Sigmoid colon (tissue), 4 donors: Measurements from ENCODE around the gene SMIM26.

Source experiments
- CTCF ChIP-seq, 4 experiments: fragments of 450-650 bp in 3 of 4; fragments of 200-600 bp in 1 of 4; IDR thresholded peaks; one replicate each; pipeline ENCODE4 v1.5.1; 2016 to 2019; ENCODE audit warnings: antibody characterized with exemption in 4 of 4, mild to moderate bottlenecking in 3 of 4, moderate library complexity in 2 of 4
- EP300 ChIP-seq, 4 donors: sonication (generic); formaldehyde crosslinking; IDR thresholded peaks; one replicate each; pipeline ENCODE4 v1.6.1; 2017; ENCODE audit warnings: antibody characterized with exemption in 4 of 4
- POLR2A ChIP-seq, 2 donors: fragments of 450-650 bp; IDR thresholded peaks; one replicate each; pipeline ENCODE4 v1.6.1; 2016; ENCODE audit warnings: antibody characterized with exemption in 2 of 2, mild to moderate bottlenecking in 2 of 2, moderate library complexity in 2 of 2
- POLR2AphosphoS5 ChIP-seq, 4 donors: sonication (generic); formaldehyde crosslinking; IDR thresholded peaks; one replicate each; pipeline ENCODE4 v1.6.1; 2017; ENCODE audit warnings: antibody characterized with exemption in 4 of 4

GRCh38 chr20:18527836-18528235 is 39.4 kb upstream of the SMIM26 start:
- no peak for TF ChIP-seq CTCF (IDR thresholded peaks at IDR 0.05)
- TF ChIP-seq POLR2A (IDR thresholded peaks at IDR 0.05), result no peak
- TF ChIP-seq POLR2AphosphoS5 (IDR thresholded peaks at IDR 0.05), result no peak
- no peak for TF ChIP-seq EP300 (IDR thresholded peaks at IDR 0.05)
